ENCODE measurements around the gene CNGA2.
A peak's percentile ranks its signal among the peaks of the same experiment; 100 is the strongest.

The CNGA2 gene

GRCh38 chrX:151722241-151722846, 12.2 kb upstream of the CNGA2 start:
- no peak overlapping the region for H3K4me3 ChIP-seq (ENCODE audit: low read depth, low read length)
- in situ Hi-C loops (cut with HindIII; ENCODE audit: low sequenced_read_pairs): no loop called here
- TF ChIP-seq CTCF (IDR thresholded peaks at IDR 0.05; ENCODE audit: low read depth, low read length, missing control alignments): peak; percentile 32
- DNase-seq (ENCODE audit: low read depth): no peak

- no peak overlapping the region for H3K4me3 ChIP-seq (ENCODE audit: low read depth, low read length)
- TF ChIP-seq CTCF (IDR thresholded peaks at IDR 0.05; ENCODE audit: low read depth, low read length, missing control alignments): no peak
- no peak for DNase-seq (ENCODE audit: low read depth)
- in situ Hi-C loops (cut with HindIII; ENCODE audit: low sequenced_read_pairs): no loop called here
Observed at GRCh38 chrX:151723156-151723760, 11.3 kb upstream of the CNGA2 start.

GRCh38 chrX:151724563-151725337, 9.8 kb upstream of the CNGA2 start:
- no peak overlapping the region for H3K4me3 ChIP-seq (ENCODE audit: low read depth, low read length)
- DNase-seq (ENCODE audit: low read depth): no peak
- in situ Hi-C loops (cut with HindIII; ENCODE audit: low sequenced_read_pairs): loop anchor here (25.0 kb wide), 1 partner anchor 913 kb away; the partner anchor contains the start of gene GABRQ
- TF ChIP-seq CTCF (IDR thresholded peaks at IDR 0.05; ENCODE audit: low read depth, low read length, missing control alignments): no peak

GRCh38 chrX:151725338-151725614, 9.3 kb upstream of the CNGA2 start:
- H3K4me3 ChIP-seq (ENCODE audit: low read depth, low read length): no peak overlapping the region
- DNase-seq (ENCODE audit: low read depth): no peak
- in situ Hi-C loops (cut with HindIII; ENCODE audit: low sequenced_read_pairs): loop anchor here (25.0 kb wide), 1 partner anchor 912 kb away; the partner anchor contains the start of gene GABRQ
- no peak for TF ChIP-seq CTCF (IDR thresholded peaks at IDR 0.05; ENCODE audit: low read depth, low read length, missing control alignments)

GRCh38 chrX:151726751-151727150, 7.8 kb upstream of the CNGA2 start:
- no peak for TF ChIP-seq CTCF (IDR thresholded peaks at IDR 0.05; ENCODE audit: low read depth, low read length, missing control alignments)
- in situ Hi-C loops (cut with HindIII; ENCODE audit: low sequenced_read_pairs): loop anchor here (25.0 kb wide), 1 partner anchor 911 kb away; the partner anchor contains the start of gene GABRQ
- no peak for DNase-seq (ENCODE audit: low read depth)
- no peak overlapping the region for H3K4me3 ChIP-seq (ENCODE audit: low read depth, low read length)

GRCh38 chrX:151727346-151727745, 7.2 kb upstream of the CNGA2 start:
- H3K4me3 ChIP-seq (ENCODE audit: low read depth, low read length): no peak overlapping the region
- TF ChIP-seq CTCF (IDR thresholded peaks at IDR 0.05; ENCODE audit: low read depth, low read length, missing control alignments): no peak
- no peak for DNase-seq (ENCODE audit: low read depth)
- in situ Hi-C loops (cut with HindIII; ENCODE audit: low sequenced_read_pairs): loop anchor here (25.0 kb wide), 1 partner anchor 910 kb away; the partner anchor contains the start of gene GABRQ

Data from astrocyte of the cerebellum (primary cell).